Caco-2 (cell line): ENCODE measurements around the gene IFIT2. TPM values are rescaled to one million over a fixed set of nuclear protein-coding genes. Genes with fewer than 3 reads are reported as not detected.

Source experiments
- BruUV-seq: library from RNA; stranded (reverse); fragments of 400-500 nt; replicated peaks from 2 replicates; lab custom pipeline; 2021; lab: Mats Ljungman, UMichigan
- CTCF ChIA-PET: fragments of 300-600 bp; sonication (Branson Sonifier 250); formaldehyde crosslinking; loops from one replicate; lab custom pipeline; 2022; ENCODE audit warnings: antibody characterized with exemption; lab: Charles Lee
- POLR2A ChIA-PET: fragments of 300-600 bp; sonication (Branson Sonifier 250); formaldehyde crosslinking; loops from one replicate; lab custom pipeline; 2022; ENCODE audit warnings: antibody characterized with exemption; lab: Charles Lee
- DNase-seq, 2 experiments: peaks; one replicate each; pipeline versions ENCODE4 v3.0.0 to v3.0.0-alpha.2; 2020 to 2022
- H3K27me3 ChIP-seq: replicated peaks from 2 replicates; pipeline ENCODE4 v1.6.0; 2011; ENCODE audit warnings: low read length; ENCODE audit not compliant: control insufficient read depth, insufficient read depth
- H3K36me3 ChIP-seq: 2 replicates; pipeline ENCODE4 v1.5.1; 2011; ENCODE audit warnings: low read length; ENCODE audit not compliant: control insufficient read depth, insufficient read depth
- H3K4me1 ChIP-seq: fragments of 250-450 bp; sonication (Bioruptor Pico); 2 replicates; pipeline ENCODE4 v1.5.1; 2020; ENCODE audit warnings: mild to moderate bottlenecking
- H3K4me3 ChIP-seq: 2 replicates; pipeline ENCODE4 v1.5.1; 2011; ENCODE audit warnings: low read depth, mild to moderate bottlenecking, control low read depth, low read length
- H3K9me3 ChIP-seq: fragments of 250-450 bp; sonication (Bioruptor Pico); 2 replicates; pipeline ENCODE4 v1.5.1; 2020; ENCODE audit warnings: mild to moderate bottlenecking, moderate library complexity
- H3K27ac Mint-ChIP-seq: one replicate; pipeline ENCODE4 v1.8.0; 2022; ENCODE audit warnings: mixed read lengths; ENCODE audit not compliant: unreplicated experiment
- H3K27me3 Mint-ChIP-seq: one replicate; pipeline ENCODE4 v1.8.0; 2022; ENCODE audit warnings: mixed read lengths; ENCODE audit not compliant: insufficient read depth, unreplicated experiment
- H3K36me3 Mint-ChIP-seq: one replicate; pipeline ENCODE4 v1.8.0; 2022; ENCODE audit warnings: mild to moderate bottlenecking, mixed read lengths; ENCODE audit not compliant: insufficient read depth, unreplicated experiment
- H3K4me1 Mint-ChIP-seq: one replicate; pipeline ENCODE4 v1.8.0; 2022; ENCODE audit warnings: low read depth, mixed read lengths; ENCODE audit not compliant: unreplicated experiment
- H3K4me3 Mint-ChIP-seq: one replicate; pipeline ENCODE4 v1.8.0; 2022; ENCODE audit warnings: mild to moderate bottlenecking, moderate library complexity, mixed read lengths; ENCODE audit not compliant: unreplicated experiment
- H3K9me3 Mint-ChIP-seq: one replicate; pipeline ENCODE4 v1.8.0; 2022; ENCODE audit warnings: mixed read lengths; ENCODE audit not compliant: unreplicated experiment
- intact Hi-C: fragments of 100-400 bp; cut with micrococcal nuclease; formaldehyde crosslinking; loops from one replicate; pipeline ENCODE4 v1.10.0; 2022; ENCODE audit not compliant: unreplicated experiment
- total RNA-seq: library from RNA; stranded (reverse); gene quantifications from 2 replicates; pipeline ENCODE4 v1.2.3, GENCODE V29; 2022
- TF ChIP-seq, protein P1 (sequence below), 2 experiments: fragments of 200-600 bp in 1 of 2; IDR thresholded peaks; 1 replicate in 1 of 2; 2 replicates in 1 of 2; pipeline versions ENCODE4 v1.5.1 to v1.8.0; 2011 to 2022; ENCODE audit warnings: antibody characterized with exemption in 1 of 2, control low read depth in 1 of 2, inconsistent platforms in 1 of 2, low read depth in 1 of 2, low read length in 1 of 2, mild to moderate bottlenecking in 1 of 2, moderate library complexity in 1 of 2; ENCODE audit not compliant: insufficient read depth in 1 of 2, severe bottlenecking in 1 of 2, unreplicated experiment in 1 of 2

The IFIT2 gene
- total RNA-seq, 1 experiment from 2014 or later, result 0.43 TPM

DNA sequence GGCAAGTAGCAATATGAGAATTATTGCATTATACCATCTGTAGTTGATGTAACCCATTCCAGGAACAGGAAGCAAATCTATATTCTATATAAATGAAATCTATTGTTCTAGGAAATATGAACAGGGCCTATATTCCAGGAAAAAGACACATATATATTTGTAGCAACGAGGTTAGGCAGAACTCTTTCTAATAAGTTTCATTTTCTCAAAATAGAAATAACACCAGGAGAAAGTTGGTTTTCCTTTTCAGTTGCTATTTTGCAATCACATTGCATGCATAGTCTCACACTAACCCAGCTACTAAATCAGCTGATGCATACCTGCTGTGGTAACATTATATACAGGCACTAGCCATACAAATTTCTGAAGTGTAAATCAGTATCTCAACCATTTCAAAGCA is 6.2 kb upstream of the IFIT2 start:
- no peak for DNase-seq

DNA sequence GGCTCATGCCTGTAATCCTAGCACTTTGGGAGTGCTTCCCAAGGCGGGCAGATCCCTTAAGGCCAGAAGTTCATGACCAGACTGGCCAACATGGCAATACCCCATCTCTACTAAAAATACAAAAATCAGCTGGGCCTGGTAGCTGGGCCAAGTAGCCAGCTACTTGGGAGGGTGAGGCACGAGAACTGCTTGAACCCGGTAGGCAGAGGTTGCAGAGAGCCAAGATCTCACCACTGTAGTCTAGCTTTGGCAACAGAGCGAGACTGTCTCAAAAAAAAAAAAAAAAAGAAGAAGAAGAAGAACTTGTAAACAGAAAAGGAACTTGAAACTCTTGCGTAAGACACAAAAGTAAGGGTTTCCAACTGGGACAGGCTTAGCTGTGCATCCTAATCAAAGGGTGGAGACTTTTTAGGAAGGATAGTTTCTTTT is 5.6 kb upstream of the IFIT2 start:
- Mint-ChIP-seq H3K27me3 (no peaks in the 10 kb centered on the region), H3K4me1 (no peaks in the 10 kb centered on the region), H3K9me3 (no peaks in the 10 kb centered on the region), H3K4me3 (no peak overlapping the region), H3K27ac (no peak overlapping the region), H3K36me3 (no peaks in the 10 kb centered on the region)
- intact Hi-C loops, result loop anchor here (10.0 kb wide), 1 partner anchor 269 kb away; no protein-coding TSS in a partner anchor
- Histone ChIP-seq H3K9me3 (no peaks in the 10 kb centered on the region), H3K4me1 (peaks cover 9% of the 10 kb centered on the region), H3K36me3 (no peaks in the 10 kb centered on the region), H3K27me3 (no peaks in the 10 kb centered on the region), H3K4me3 (no peak overlapping the region)
- BruUV-seq, result no TSS peak
- TF ChIP-seq, protein P1, sequence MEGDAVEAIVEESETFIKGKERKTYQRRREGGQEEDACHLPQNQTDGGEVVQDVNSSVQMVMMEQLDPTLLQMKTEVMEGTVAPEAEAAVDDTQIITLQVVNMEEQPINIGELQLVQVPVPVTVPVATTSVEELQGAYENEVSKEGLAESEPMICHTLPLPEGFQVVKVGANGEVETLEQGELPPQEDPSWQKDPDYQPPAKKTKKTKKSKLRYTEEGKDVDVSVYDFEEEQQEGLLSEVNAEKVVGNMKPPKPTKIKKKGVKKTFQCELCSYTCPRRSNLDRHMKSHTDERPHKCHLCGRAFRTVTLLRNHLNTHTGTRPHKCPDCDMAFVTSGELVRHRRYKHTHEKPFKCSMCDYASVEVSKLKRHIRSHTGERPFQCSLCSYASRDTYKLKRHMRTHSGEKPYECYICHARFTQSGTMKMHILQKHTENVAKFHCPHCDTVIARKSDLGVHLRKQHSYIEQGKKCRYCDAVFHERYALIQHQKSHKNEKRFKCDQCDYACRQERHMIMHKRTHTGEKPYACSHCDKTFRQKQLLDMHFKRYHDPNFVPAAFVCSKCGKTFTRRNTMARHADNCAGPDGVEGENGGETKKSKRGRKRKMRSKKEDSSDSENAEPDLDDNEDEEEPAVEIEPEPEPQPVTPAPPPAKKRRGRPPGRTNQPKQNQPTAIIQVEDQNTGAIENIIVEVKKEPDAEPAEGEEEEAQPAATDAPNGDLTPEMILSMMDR (IDR thresholded peaks at IDR 0.05; ENCODE audit: insufficient read depth in 1 of 2, low read depth in 1 of 2, low read length in 1 of 2, severe bottlenecking in 1 of 2, unreplicated experiment in 1 of 2), result no peak
- POLR2A ChIA-PET, result no interaction called here
- CTCF ChIA-PET, result no interaction called here
- no peak for DNase-seq

More for the DNA sequence above, 6.2 kb upstream of the IFIT2 start:
- TF ChIP-seq, protein P1 (IDR thresholded peaks at IDR 0.05; ENCODE audit: insufficient read depth in 1 of 2, low read depth in 1 of 2, low read length in 1 of 2, severe bottlenecking in 1 of 2, unreplicated experiment in 1 of 2), result no peak
- Mint-ChIP-seq H3K36me3 (no peaks in the 10 kb centered on the region), H3K4me3 (no peak overlapping the region), H3K9me3 (no peaks in the 10 kb centered on the region), H3K4me1 (no peaks in the 10 kb centered on the region), H3K27me3 (no peaks in the 10 kb centered on the region), H3K27ac (no peak overlapping the region)
- intact Hi-C loops, result loop anchor here (10.0 kb wide), 1 partner anchor 269 kb away; no protein-coding TSS in a partner anchor
- BruUV-seq, result no TSS peak
- CTCF ChIA-PET, result no interaction called here
- Histone ChIP-seq H3K4me1 (peaks cover 7% of the 10 kb centered on the region), H3K9me3 (no peaks in the 10 kb centered on the region), H3K4me3 (no peak overlapping the region), H3K27me3 (no peaks in the 10 kb centered on the region), H3K36me3 (no peaks in the 10 kb centered on the region)
- POLR2A ChIA-PET, result no interaction called here

DNA sequence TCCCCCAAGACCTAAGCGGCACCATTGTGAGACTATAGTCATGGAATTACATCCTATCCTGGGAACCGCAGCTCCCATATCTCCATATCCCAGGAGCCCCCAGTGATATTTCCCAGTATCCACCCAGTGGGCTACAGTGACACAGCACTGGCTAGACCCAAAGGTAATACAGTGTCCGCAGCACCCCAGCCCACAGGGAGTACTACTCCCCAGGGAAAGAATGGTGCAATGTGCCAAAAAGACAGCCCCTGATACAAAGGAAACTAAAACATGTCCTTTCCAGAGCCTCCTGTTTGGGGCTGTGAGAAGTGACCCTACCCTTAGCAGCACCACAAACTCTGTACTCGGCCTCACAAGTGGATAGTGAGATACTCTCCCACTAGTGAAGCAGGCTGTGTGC is 4.5 kb upstream of the IFIT2 start:
- H3K36me3 ChIP-seq, result no peaks in the 10 kb centered on the region
- Mint-ChIP-seq H3K27me3 (no peaks in the 10 kb centered on the region), H3K27ac (no peak overlapping the region), H3K36me3 (no peaks in the 10 kb centered on the region), H3K4me1 (no peaks in the 10 kb centered on the region), H3K9me3 (no peaks in the 10 kb centered on the region), H3K4me3 (no peak overlapping the region)
- ChIA-PET CTCF (no interaction called here), POLR2A (no interaction called here)
- H3K4me1 ChIP-seq, result peaks cover 12% of the 10 kb centered on the region
- intact Hi-C loops, result loop anchor here (10.0 kb wide), 1 partner anchor 267 kb away; no protein-coding TSS in a partner anchor
- TF ChIP-seq, protein P1 (IDR thresholded peaks at IDR 0.05; ENCODE audit: insufficient read depth in 1 of 2, low read depth in 1 of 2, low read length in 1 of 2, severe bottlenecking in 1 of 2, unreplicated experiment in 1 of 2), result no peak
- no peak for DNase-seq
- BruUV-seq, result no TSS peak
- no peak overlapping the region for H3K4me3 ChIP-seq
- no peaks in the 10 kb centered on the region for H3K9me3 ChIP-seq
- no peaks in the 10 kb centered on the region for H3K27me3 ChIP-seq
